SK-N-SH (cell line): ENCODE results near the gene CEP85. TPM values are rescaled to one million over a fixed set of nuclear protein-coding genes. Genes with fewer than 3 reads are reported as not detected.

Source experiments
- CTCF ChIA-PET: fragments of 300-600, 350-600 bp; formaldehyde crosslinking; extraction: SDS; loops from one replicate; lab custom pipeline; 2021; lab: Yijun Ruan, JAX
- POLR2A ChIA-PET: fragments of 350-600 bp; sonication (Branson Sonifier 250); formaldehyde crosslinking; extraction: SDS; loops from one replicate; lab custom pipeline; 2020; ENCODE audit warnings: antibody characterized with exemption, inconsistent platforms; lab: Yijun Ruan, JAX
- DNase-seq: peaks from one replicate; pipeline ENCODE4 v3.0.0; 2012
- H2AFZ ChIP-seq: fragments of 200-600 bp; sonication (generic); 2 replicates; pipeline ENCODE4 v1.8.1; 2016; ENCODE audit warnings: antibody characterized with exemption, mild to moderate bottlenecking, low read depth
- H3F3A ChIP-seq: fragments of 200-600 bp; sonication (generic); replicated peaks from 2 replicates; pipeline ENCODE3; 2016; ENCODE audit warnings: antibody characterized with exemption, mild to moderate bottlenecking; ENCODE audit not compliant: insufficient read depth
- H3K27ac ChIP-seq, 2 experiments: fragments of 200-500 bp in 1 of 2; fragments of 200-600 bp in 1 of 2; sonication (Bioruptor generic) in 1 of 2; sonication (generic), shearing (Covaris generic) in 1 of 2; 2 replicates each; pipeline versions ENCODE4 v1.5.1 to v1.6.1; 2014 to 2016; ENCODE audit warnings: low read depth in 2 of 2, inconsistent platforms in 1 of 2, low read length in 1 of 2, mild to moderate bottlenecking in 1 of 2, mixed read lengths in 1 of 2
- H3K27me3 ChIP-seq: fragments of 200-600 bp; sonication (generic), shearing (Covaris generic); 2 replicates; pipeline ENCODE4 v1.6.1; 2016; ENCODE audit warnings: mixed run types; ENCODE audit not compliant: insufficient read depth
- H3K36me3 ChIP-seq, 2 experiments: fragments of 200-500 bp in 1 of 2; fragments of 200-600 bp in 1 of 2; sonication (Bioruptor generic) in 1 of 2; sonication (generic) in 1 of 2; replicated peaks in 1 of 2; 2 replicates each; pipeline versions ENCODE3 to v1.5.1; 2014 to 2016; ENCODE audit warnings: low read length in 1 of 2, mild to moderate bottlenecking in 1 of 2; ENCODE audit not compliant: insufficient read depth in 2 of 2, control insufficient read depth in 1 of 2
- H3K4me1 ChIP-seq, 2 experiments: fragments of 200-500 bp in 1 of 2; fragments of 200-600 bp in 1 of 2; sonication (Bioruptor generic) in 1 of 2; sonication (generic), shearing (Covaris generic) in 1 of 2; 2 replicates each; pipeline versions ENCODE4 v1.5.1 to v1.6.1; 2014 to 2016; ENCODE audit warnings: low read depth in 1 of 2, low read length in 1 of 2, mixed run types in 1 of 2; ENCODE audit not compliant: insufficient read depth in 2 of 2, control insufficient read depth in 1 of 2
- H3K4me2 ChIP-seq: fragments of 200-600 bp; sonication (generic), shearing (Covaris generic); 2 replicates; pipeline ENCODE4 v1.6.1; 2017; ENCODE audit warnings: mixed run types
- H3K4me3 ChIP-seq, 2 experiments: fragments of 200-500 bp in 1 of 2; fragments of 200-600 bp in 1 of 2; sonication (Bioruptor generic) in 1 of 2; sonication (generic), shearing (Covaris generic) in 1 of 2; 2 replicates each; pipeline versions ENCODE4 v1.5.1 to v1.8.1; 2014 to 2016; ENCODE audit warnings: low read depth in 2 of 2, inconsistent platforms in 1 of 2, low read length in 1 of 2, mild to moderate bottlenecking in 1 of 2, mixed read lengths in 1 of 2, moderate library complexity in 1 of 2
- H3K79me2 ChIP-seq: fragments of 200-600 bp; sonication (generic); 2 replicates; pipeline ENCODE4 v1.8.1; 2017; ENCODE audit warnings: mild to moderate bottlenecking; ENCODE audit not compliant: insufficient read depth
- H3K9ac ChIP-seq: fragments of 200-600 bp; sonication (generic); 2 replicates; pipeline ENCODE4 v1.6.1; 2017; ENCODE audit warnings: mixed run types
- H3K9me2 ChIP-seq: fragments of 200-600 bp; sonication (generic); 2 replicates; pipeline ENCODE4 v1.6.1; 2017; ENCODE audit warnings: mixed run types
- H3K9me3 ChIP-seq: fragments of 200-600 bp; sonication (generic); 2 replicates; pipeline ENCODE4 v1.6.1; 2017; ENCODE audit warnings: mixed run types, mild to moderate bottlenecking, moderate library complexity
- H4K20me1 ChIP-seq: fragments of 200-600 bp; sonication (generic); 2 replicates; pipeline ENCODE4 v1.6.1; 2017; ENCODE audit warnings: mild to moderate bottlenecking, mixed run types; ENCODE audit not compliant: insufficient read depth
- EP300 ChIP-seq, 2 experiments: IDR thresholded peaks; 2 replicates each; pipeline versions ENCODE4 v1.4.0 to v1.6.1; 2012; ENCODE audit warnings: borderline replicate concordance in 1 of 2, low read depth in 1 of 2, low read length in 1 of 2
- FOSL2 ChIP-seq: IDR thresholded peaks from 2 replicates; pipeline ENCODE4 v1.4.0; 2012; ENCODE audit warnings: low read depth, mild to moderate bottlenecking, moderate library complexity, borderline replicate concordance
- FOXJ3 ChIP-seq: sonication (generic); formaldehyde crosslinking; IDR thresholded peaks from 2 replicates; pipeline ENCODE4 v1.5.1; 2020; ENCODE audit warnings: mild to moderate bottlenecking, missing genetic modification reagents
- FOXM1 ChIP-seq: IDR thresholded peaks from 2 replicates; pipeline ENCODE4 v1.4.0; 2012; ENCODE audit warnings: low read depth, mild to moderate bottlenecking
- GATA2 ChIP-seq: sonication (generic); formaldehyde crosslinking; IDR thresholded peaks from 2 replicates; pipeline ENCODE4 v1.5.0; 2020; ENCODE audit warnings: mild to moderate bottlenecking, missing genetic modification reagents
- MAX ChIP-seq: IDR thresholded peaks from 2 replicates; pipeline ENCODE4 v1.4.0; 2012; ENCODE audit warnings: low read depth
- RCOR1 ChIP-seq: fragments of 150-350 bp; IDR thresholded peaks from 2 replicates; pipeline ENCODE4 v1.6.1; 2017; ENCODE audit warnings: antibody characterized with exemption, low read length
- RXRA ChIP-seq: IDR thresholded peaks from 2 replicates; pipeline ENCODE4 v1.4.0; 2012; ENCODE audit warnings: low read depth, mild to moderate bottlenecking, borderline replicate concordance
- SIN3A ChIP-seq: IDR thresholded peaks from 2 replicates; pipeline ENCODE4 v1.6.1; 2012; ENCODE audit warnings: low read depth, mild to moderate bottlenecking, low read length, moderate library complexity, borderline replicate concordance
- SMC3 ChIP-seq: IDR thresholded peaks from 2 replicates; pipeline ENCODE4 v1.6.1; 2012; ENCODE audit warnings: low read depth, low read length, improper control_type of control experiment
- TCF12 ChIP-seq: IDR thresholded peaks from 2 replicates; pipeline ENCODE4 v1.4.0; 2012
- TEAD4 ChIP-seq: IDR thresholded peaks from 2 replicates; pipeline ENCODE4 v1.4.0; 2012; ENCODE audit warnings: mild to moderate bottlenecking, borderline replicate concordance; ENCODE audit not compliant: insufficient read depth
- USF2 ChIP-seq: fragments of 150-350 bp; IDR thresholded peaks from 2 replicates; pipeline ENCODE4 v1.6.1; 2017; ENCODE audit warnings: antibody characterized with exemption, low read length, low read depth, borderline replicate concordance
- WGBS: methylation state at CpG from one replicate; pipeline ENCODE4 v1.1.6; 2017; ENCODE audit warnings: low lambda C conversion rate; 5-methylcytosine and 5-hydroxymethylcytosine counted together
- polyA plus RNA-seq, 3 experiments: library from polyadenylated mRNA; depleted of rRNA; stranded (reverse); fragments of >200 nt; gene quantifications; 2 replicates each; pipeline ENCODE4 v1.2.3, GENCODE V29; 2012

Gene CEP85
- polyA plus RNA-seq, 1 of the 3 experiments (the other 2 are of a cell fraction), result 12.1 TPM

- WGBS, result 93% methylated on average over 5 of the region's 6 CpGs
- ChIA-PET POLR2A (no interaction called here), CTCF (interaction anchor here (1.6 kb wide), 1 partner anchor 10 kb away, joined by 5 read pairs; no protein-coding TSS in a partner anchor)
These were observed 46.1 kb upstream of the CEP85 start for GRCh38 chr1:26187882-26188281.

DNA sequence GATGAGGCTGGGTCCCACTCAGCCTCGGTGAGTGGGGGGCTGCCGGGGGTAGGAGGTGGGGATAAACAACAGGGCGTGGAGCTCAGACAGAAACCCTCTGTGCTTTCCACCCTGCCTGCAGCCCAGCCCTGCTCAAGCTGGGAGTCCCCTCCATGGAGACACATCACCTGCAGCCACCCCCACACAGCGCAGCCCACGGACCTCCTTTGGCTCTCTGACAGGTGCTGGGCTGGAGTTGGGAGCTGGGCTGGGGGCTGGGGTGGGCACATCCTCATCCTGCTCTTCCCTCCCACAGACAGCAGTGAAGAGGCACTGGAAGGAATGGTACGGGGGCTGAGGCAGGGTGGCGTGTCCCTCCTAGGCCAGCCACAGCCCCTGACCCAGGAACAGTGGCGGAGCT lies 45.5 kb upstream of the CEP85 start:
- DNase-seq, result no peak
- H3K9ac ChIP-seq, result no peak overlapping the region
- H3K27ac ChIP-seq, result no peak overlapping the region
- no peaks in the 10 kb centered on the region for H3K9me2 ChIP-seq
- no peaks in the 10 kb centered on the region for H3F3A ChIP-seq
- H3K79me2 ChIP-seq, result no peaks in the 10 kb centered on the region
- ChIA-PET POLR2A (no interaction called here), CTCF (interaction anchor here (0.9 to 1.6 kb wide), 3 partner anchors 11 to 25 kb away, joined by 3 to 5 read pairs (median 3); no protein-coding TSS in a partner anchor)
- no peak overlapping the region for H2AFZ ChIP-seq
- H4K20me1 ChIP-seq, result no peaks in the 10 kb centered on the region
- H3K4me2 ChIP-seq, result no peak overlapping the region
- 72% methylated on average over 5 of the region's 8 CpGs for WGBS
- H3K9me3 ChIP-seq, result no peaks in the 10 kb centered on the region
- H3K27me3 ChIP-seq, result no peaks in the 10 kb centered on the region; the same call in 1 of the 2 replicates
- TF ChIP-seq SIN3A (no peak), EP300 (IDR thresholded peaks at IDR 0.05; ENCODE audit: borderline replicate concordance in 1 of 2, low read depth in 1 of 2, low read length in 1 of 2) (no peak), SMC3 (no peak), RCOR1 (no peak), GATA2 (CRISPR knock-in tag) (no peak), MAX (no peak), USF2 (no peak)
- no peak overlapping the region for H3K4me3 ChIP-seq
- no peaks in the 10 kb centered on the region for H3K4me1 ChIP-seq
- no peaks in the 10 kb centered on the region for H3K36me3 ChIP-seq

More at GRCh38 chr1:26187882-26188281, 46.1 kb upstream of the CEP85 start:
- Histone ChIP-seq H3K4me1 (no peaks in the 10 kb centered on the region), H4K20me1 (no peaks in the 10 kb centered on the region), H3K9me3 (no peaks in the 10 kb centered on the region), H3K27ac (no peak overlapping the region), H3K36me3 (no peaks in the 10 kb centered on the region), H3K79me2 (no peaks in the 10 kb centered on the region), H2AFZ (no peak overlapping the region), H3K27me3 (no peaks in the 10 kb centered on the region), H3K4me3 (no peak overlapping the region), H3K4me2 (no peak overlapping the region), H3F3A (no peaks in the 10 kb centered on the region), H3K9ac (no peak overlapping the region), H3K9me2 (no peaks in the 10 kb centered on the region)
- TF ChIP-seq TCF12, result no peak
- TF ChIP-seq FOXM1, result no peak
- TF ChIP-seq TEAD4, result no peak
- no peak for TF ChIP-seq RXRA
- no peak for TF ChIP-seq FOXJ3 (CRISPR knock-in tag)
- TF ChIP-seq FOSL2, result no peak
- DNase-seq, result no peak
